ENCODE data around the gene ANGPTL7.

DNA sequence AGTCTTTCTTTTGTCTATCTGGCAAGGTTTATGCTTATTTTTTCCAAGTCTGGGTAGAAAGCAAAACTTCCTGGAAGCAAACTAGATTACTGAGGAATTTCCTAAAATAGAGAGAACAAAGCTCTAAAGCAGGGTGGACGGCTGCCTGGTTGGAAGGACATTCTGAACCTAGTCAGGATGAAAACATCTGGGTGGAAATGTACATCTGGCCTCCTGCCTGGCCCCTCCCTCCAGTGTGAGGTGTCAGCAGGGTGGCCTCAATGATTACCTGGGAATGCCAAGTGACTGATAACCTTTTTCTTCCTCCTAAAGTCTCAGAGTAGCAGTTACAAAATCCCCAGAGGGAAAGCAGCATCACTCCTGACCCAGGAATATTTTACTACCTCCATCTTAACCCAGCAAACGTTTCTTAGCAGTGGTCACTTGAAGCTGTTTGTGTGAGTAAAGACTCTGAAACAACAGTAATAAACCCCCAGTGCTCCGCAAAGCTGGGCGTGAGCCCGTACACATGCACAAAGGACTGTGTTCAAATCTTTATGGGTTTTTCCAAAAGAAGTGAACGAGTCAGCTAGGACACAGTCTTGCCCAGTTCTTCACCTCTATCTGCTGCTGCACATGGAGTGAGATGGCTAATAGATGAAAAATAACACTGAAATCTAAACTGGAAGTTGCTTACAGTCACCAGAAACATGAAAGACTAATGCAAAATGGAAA, 18.9 kb downstream of the ANGPTL7 start:
- no peak for TF ChIP-seq CTCF (IDR thresholded peaks at IDR 0.05)
- TF ChIP-seq POLR2A (IDR thresholded peaks at IDR 0.05), result no peak

Measured in Peyer's patch (tissue), 4 donors.